NCI-H2196 (cell line): ENCODE measurements around the gene CRABP1.

Experiments used
- DNase-seq: peaks from one replicate; lab custom pipeline; 2025; ENCODE audit not compliant: unreplicated experiment; lab: John Stamatoyannopoulos, UW

CRABP1 gene

DNA sequence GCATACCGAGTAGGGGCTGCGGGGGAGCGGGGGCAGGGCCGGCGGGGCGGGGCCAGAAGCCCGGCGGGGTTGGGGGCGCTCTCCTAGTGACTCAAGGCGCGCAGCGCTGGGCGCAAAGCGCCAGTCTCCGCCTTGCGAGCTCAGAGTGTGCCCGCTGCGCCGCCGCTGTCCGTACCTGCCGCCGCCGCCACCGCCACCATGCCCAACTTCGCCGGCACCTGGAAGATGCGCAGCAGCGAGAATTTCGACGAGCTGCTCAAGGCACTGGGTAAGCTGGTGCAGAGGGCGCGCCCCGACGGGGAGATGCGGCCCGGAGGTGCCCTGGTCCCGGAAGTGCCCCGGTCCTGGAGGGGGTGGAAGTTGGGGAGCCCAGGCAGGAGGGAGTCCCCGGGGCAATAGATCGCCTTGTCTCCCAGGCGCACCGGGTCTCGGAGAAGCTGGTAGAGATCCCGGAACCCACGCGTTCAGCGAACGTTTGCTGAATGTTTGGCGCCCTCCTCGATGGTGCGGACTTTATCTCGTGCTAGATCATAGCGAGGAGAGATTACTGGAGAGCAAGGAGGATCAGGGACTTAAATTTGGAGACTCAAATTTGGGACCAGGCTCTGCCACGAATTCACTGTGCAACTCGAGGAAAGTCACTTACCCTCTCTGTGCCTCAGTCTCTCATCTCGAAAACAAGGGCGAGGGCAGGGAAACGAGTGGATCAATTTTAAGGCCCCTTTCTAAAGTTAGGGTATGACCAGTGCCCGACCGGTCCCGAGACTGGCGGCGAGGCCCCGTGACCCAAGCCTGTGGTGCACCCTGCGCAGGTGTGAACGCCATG, at the start of gene CRABP1:
Gene CRABP1, plus strand, starts transcription at position 123 of the 826 bp plus-strand sequence. Its CDS starts 76 bp downstream, at position 199.
- DNase-seq: no peak

DNA sequence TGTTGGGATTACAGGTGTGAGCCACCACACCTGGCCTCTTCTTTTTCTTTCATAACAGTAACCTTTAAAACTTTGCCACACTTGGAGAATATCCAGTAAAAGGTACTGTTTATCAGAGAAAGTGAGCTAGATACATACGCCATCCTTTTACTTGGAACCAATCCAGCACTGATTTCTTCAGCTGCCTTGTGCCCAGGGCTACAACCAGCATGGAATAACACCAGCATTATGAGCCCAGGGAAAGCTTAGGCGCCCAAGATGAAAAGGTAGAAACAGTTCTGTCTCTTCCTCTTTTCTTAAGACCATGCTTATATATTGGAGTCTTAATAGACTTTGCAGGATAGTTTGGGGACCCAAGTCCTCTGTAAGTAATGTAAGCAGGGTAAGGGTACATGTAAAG, 49.1 kb upstream of the CRABP1 start:
- DNase-seq: no peak

DNA sequence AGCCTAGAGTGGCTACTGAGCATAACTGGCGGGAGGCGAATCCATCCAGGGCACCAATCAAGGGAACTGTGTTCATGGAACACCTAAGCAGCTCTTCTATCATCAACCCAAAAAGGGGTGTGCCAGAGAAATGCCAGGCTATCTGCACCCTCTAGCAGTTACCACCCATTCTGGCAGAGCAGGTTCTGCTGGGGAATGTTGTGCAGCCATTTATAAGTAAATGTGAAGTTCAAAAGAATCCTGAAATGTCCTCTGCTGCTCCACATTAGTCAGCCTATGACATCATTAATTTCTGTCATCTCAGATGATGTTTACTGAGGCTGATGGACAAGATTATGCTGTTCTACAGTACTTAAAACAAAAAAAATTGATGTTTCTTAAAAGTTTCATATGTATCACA, 48.5 kb upstream of the CRABP1 start:
- DNase-seq: no peak

DNA sequence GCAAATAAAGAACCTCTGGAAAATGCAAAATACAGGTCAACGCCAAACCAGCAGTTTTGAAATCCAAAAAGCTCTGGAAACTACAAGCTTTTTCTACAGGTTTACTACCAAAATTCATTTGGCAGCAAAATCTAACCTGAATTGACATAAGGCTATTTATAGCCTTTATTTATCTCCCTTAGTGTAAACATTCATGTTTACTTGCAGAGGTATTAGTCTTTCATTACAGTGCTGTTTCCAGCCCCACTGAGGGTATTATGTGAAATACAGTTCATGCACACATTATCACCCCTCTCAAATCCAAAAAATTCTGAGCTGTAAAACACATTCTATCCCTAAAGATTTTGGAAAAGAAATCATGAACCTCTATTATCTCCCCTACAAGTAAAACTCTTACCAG, 47.9 kb upstream of the CRABP1 start:
- DNase-seq: no peak

DNA sequence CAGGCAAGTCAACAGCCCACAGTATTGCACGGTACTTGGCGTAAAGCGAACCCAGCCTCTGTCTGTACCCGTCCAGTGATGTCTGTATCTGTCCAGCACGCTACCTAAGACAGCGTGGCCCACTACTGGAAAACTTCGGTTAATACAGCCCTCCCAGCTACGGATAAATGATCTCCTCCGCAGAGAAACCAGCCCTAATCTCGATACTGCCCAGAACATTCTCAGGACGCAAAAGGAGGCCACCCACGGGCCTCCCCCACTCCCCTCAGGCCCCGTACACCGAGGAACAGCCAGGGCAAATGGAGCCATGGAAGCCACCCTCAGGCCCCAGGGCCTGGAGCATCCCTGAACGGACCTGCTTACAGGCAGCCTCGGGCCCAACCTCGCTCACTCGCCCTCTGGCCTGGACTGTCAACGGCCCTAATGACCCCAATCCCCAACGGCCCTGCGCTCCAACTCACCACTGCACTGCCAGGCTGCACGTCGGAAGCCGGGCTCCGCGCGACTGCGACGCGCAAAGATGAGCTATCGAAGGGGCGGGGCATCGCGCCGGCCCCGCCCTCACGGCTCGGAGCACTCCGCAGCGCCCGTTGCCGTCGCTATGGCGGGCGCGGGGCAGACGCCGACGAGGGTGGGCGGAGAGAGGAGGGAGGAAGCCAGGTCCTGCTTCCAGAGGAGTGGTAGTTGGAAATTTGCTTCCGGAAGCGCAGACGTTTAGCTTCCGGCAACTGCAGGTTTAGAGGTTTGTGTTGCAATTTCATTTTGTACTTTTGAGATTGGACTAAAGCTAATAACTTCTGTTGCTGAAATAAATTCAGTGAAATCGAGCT, 40.8 kb upstream of the CRABP1 start, which contains the start of gene SKIC8:
Gene SKIC8, minus strand, starts transcription at position 509 of the 830 bp plus-strand sequence. CDS start 3,923 bp downstream, outside the sequence.
- DNase-seq: peak; percentile 87

DNA sequence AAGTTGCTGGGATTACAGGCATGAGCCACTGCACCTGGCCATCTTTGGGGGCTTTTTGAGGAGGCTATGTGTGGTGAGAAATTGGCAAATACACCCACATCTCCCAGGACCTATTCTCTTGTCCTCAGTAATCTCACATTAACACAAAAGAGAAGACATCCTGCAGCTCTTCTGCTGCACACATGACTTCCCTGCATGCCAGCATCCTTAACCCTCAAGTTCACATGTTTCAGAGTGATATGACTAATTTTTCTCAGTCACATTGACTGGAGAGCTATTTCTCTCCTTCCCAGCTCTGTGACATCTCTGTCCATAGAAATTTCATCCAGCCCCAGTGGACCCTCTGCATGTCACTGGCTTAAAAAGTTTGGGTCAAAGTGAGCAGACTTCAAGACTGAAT, 38.8 kb upstream of the CRABP1 start:
- DNase-seq: no peak

DNA sequence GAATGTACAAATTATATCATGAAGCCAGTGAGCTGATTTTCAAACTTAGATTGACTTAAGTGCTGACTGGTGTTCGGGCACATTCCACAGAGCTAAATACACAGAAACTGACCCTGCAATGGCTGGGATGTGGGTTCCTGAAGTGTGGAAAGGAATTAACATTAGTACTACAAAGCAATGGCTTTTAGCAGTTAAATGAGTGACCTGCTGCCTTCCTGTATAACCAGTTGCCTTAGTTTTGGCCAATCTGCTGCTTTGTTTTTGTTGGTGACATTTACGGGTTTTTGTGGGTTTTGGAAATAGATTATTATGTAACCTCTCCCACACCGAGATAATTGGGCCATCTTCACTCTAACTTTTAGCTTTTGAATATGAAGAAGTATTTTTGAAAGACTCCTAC, 38.3 kb upstream of the CRABP1 start:
- no peak for DNase-seq

DNA sequence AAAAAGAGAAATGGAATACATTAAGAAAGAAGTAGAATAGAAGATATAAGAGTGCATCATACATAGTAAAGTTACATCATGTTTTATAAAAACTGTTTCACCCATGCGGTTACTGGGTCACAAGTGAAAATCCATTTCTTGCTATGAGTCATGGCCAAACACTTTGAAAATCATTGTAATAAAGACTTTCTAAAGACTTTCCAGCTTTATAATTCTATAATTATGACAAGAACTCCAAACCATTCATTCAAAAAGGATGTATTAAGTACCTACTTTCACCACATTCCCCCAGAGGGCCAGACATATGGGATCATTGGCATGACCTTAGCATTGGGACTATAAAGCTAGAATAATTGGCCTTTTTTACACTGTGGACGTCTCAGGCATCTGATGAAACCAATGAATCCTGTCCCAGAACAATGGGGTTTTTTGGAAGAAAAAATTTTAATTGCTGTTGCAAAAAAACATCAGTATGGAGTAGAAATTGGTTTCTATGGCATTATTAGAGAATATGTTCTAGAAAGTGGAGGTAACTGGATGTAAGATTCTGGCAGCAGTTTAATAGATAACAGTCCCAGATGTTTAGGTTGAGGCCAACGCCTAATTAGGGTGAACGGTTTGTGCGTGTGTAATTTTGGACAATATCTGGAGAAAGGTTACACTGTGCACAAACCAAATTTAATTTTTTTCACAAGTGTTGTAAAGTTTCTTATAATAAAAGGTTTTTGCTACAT, 37.4 kb upstream of the CRABP1 start:
- no peak for DNase-seq

DNA sequence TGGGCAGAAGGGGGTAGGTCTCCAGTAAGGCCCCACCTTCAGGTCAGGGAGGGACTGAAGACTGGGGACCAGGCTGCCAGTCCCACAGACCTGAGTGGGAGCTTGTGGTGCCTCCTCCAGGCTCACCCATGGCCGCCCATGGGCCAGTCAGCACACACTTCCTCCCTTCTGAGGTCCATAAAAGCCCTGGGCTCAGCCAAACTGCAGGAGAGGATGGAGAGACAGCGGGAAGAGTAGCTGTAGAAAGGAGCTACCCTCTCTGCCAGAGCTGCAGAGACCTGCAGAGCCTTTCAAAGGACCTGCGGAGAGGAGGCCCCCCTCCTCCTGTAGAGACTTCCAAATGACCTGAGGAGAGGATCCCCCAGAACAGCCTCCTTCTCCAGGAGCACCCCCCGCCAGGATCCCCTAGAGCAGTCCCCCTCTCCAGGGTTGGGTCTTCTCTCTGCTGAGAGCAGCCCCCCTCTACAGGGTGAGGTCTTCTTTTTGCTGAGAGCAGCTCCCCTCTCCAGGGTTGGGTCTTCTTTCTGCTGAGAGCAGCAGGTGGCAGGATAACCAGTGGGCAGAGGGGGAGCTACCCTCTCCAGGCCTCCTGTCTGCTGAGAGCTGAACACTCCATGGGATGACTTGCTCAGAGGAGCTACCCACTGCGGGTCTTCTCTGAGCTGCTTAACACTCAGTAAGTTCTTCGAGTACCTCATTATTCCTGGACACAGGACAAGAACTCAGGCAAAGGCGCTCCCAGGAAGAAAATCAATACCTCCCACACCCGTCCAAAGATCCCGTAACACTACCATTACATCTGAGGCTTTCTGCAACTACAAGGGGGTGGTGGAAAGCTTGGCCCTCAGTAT, 35.7 kb upstream of the CRABP1 start:
- no peak for DNase-seq

DNA sequence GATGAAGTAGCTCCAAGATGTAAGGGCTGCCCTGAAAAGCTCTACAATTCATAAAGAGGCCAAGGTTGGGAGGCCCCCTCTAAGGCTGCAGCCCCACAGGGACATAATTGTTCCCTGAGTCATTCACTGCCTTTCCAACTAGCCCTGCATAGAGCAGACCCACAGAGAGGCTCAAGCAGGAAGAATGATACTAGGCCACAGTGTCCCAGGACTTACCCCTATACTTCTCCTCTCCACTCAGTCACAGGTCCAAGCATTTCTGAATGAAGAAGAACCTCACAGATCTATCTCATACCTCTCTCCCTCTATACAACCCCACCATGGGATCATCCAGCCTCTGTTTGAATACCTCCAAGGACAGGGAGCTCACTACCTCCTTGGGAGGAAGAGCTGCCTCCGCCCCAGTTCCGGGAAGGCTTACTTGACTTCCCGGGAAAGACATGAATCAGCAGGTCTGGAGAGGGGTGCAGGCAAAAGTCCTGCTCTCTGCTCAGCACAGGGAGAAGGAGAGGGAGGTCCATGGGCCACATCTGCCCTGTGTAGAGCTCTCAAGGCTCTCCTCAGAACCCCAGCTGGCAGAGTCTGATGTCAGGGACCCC, 33.9 kb upstream of the CRABP1 start:
- no peak for DNase-seq

DNA sequence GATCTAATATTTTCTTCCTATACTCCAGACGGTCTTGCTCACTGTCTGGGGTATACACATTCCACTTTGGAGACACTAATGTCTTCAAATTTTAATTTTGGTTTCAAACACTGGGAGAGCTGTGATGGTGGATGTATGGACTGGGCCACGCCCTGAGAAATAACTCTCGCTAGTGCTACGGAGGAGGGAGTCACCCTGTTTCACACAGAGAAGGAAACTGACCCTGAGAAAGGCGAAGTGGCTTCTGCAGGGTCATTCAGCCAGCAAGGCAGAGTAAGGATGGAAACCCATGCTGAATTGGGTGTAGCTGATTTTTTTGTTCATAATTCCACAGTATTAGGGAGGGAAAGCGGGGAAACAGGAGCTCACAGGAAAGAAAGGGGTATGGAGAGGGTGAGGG, 32.2 kb upstream of the CRABP1 start:
- DNase-seq: no peak

DNA sequence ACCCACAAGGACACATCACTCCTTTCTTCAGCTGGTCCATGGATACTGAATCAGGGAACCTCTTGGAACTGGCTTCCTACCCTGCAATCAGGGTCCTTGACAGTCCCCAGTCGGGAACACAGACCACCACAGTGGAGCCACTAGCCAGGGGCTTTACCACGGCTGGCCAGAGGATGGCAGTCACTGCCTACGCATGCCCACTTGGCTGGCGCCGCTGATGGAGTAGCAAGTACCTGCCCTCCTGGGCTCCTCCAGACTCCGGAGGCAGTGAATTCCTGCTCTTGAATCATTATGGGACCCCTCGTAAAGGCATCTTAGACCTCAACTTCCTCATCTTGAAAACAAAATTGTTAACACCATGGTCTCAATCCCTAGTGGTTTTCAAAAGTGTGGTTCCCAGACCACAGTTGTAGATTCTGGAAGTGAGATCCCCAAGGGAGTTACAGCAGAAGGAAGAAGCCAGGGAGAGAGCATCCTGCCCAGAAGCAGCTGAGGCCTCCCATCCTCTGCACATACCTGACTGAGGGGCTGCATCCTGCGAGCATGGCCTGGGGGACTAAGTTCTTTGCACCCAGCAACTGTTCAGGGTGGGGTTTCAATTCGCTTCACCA, 31.6 kb upstream of the CRABP1 start:
- peak; percentile 60 for DNase-seq

DNA sequence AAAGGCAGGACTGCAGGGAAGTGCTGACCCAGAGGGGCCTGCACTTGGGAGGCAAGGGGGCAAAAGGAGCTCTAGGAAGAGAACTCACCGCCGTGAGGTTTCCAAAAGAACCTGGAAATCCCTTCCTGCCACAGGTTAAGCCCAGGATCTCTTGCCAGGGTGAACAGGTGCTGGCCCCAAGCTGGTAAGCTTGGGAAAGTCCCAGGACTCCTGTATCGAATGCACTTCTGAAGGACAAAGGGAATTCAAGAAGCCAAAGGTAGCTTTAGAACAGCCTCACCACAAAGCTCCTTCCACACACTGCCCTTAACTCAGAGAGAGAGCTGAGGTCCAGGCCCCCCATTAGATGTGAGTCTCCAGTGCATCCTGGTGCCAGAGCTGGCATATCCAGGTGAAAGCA, 28.9 kb upstream of the CRABP1 start:
- DNase-seq: no peak

DNA sequence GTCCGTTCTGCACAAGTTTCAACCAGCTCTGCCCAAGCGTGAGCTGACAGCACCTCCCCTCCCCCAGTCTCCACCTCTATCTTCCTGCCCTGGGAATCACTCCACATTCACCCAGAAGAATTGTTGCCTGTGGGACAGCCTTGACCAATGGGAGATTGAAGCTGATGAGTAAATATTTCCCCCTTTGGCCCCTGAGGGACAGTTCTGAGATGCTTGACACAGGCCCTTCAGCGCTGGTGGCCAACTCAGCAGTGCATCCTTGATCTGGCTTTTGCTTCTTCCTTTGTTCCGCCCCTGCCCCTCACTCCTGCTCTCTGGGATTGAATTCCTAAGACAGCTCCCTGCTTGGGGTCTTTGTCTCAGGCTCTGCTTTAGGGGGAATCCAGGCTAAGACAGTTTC, 27.6 kb upstream of the CRABP1 start:
- DNase-seq: no peak

DNA sequence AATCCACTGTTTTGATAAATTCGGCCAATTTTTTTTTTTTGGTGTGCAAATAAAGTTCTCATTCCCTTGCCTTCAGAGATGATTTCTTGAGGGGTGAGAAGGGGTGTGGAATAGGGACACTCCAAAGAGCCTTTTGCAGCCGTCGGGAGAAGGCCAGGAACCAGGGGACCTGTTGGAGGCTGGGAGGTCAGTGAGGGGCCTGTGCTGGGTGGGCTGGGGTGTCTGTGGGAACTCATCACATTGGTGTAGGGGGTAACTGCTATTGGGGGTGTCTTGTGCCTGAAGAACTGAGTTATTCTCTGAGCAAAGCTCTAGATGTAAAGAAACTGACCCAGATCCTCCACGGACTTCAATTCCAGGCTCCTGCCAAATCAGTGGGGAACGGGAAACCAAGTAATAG, 27.2 kb upstream of the CRABP1 start:
- no peak for DNase-seq

DNA sequence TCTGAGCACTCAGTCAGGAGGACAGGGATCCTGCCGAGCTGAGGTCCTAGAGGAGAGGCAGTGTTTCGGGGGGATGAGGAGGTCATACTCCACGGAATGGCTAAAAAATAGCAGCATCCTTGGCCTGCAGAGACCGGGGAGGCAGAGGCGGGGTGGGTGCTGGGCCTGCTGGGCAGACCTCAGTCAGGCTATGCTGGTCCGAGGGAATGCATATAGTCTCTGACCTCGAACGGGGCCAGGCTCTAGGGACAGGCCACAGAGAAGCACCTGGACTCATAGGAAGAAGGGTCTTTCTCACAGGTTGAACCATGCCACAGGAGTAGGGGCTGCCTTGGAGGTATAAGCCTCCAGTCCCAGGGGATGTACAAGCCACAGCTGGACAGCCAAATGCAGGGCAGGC, 26.8 kb upstream of the CRABP1 start:
- DNase-seq: no peak

DNA sequence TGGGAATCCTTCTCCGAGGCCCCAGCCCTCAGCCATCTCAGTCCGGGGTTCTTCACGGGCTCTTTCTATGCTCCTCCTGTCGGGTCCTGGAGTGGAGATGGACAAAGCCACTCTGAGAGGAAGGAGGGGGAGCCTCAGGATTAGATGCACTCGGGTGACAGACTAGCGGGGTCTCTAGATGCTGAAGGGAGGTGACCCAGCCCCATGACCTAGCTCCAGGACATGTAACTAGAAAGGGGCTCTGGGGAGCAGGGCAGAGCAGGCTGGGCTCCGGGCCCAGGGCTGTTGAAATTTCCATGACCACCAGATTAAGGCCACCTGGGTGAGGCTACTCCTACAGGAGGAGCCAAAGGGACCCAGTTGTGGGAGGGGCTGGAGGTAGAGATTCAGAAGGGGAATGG, 26.0 kb upstream of the CRABP1 start:
- DNase-seq: no peak

DNA sequence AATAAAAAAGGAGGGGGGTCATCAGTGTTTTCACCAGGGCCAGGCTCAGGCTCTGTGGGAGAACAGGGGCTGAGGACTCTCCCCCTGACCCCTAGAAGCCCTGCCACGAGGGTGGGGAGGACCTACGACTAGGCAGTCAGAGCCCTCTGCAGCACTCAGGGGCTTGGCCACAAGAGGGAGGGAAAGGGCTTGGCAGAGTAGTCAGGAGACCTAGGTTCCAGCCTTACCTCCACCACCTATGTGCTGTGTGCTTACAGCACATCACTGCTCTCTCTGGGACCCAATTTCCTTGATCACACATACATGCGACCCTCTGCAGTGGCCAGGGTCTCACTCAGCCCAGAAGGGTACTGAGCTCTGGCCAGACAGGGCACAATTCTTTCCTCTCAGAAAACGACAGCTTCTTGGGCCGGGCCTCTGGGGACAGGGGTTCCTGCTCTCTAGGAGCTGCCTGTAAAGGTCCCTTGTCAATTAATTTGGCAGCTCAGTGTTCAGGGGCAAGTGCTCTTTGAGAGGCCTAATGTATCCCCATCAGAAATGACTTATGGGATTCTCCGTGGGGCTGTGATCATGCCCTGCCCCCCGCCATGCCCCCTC, 24.4 kb upstream of the CRABP1 start:
- DNase-seq: peak; percentile 10
